T follicular helper cell (primary cell): ENCODE data around the gene TMEM179.

Experiments used
- DNase-seq: peaks from one replicate; pipeline ENCODE4 v3.0.0-alpha.2; 2020; ENCODE audit warnings: low read depth

Gene TMEM179

DNA sequence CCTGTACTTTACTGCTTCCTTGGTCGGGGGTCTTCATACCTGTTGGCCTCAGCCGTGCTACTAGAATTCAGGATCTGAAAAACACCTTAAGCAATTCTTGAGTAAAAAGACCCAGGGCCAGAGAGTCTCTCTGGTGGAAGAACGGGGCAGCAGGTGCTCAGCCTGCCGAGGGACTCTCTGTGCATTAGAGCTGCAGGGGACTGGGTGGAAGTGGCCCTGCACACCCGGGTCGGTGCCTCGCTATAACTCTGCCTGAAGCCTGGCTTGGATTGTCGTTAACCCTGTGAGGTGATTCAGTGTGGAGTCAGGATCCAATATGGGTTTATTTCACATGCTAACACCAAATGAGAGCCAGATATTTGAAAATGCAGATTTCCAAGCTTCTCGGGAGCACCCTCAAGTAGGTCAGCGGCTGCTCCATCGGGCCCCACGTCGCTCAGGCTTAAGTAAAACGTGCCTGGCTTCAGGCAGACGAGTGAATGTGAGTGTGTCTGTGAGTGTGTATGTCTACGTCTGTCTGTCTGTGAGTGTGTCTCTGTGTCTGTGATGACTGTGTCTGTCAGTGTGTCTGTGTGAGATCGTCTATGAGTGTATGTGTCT, 60.1 kb downstream of the TMEM179 start:
- DNase-seq: no peak

DNA sequence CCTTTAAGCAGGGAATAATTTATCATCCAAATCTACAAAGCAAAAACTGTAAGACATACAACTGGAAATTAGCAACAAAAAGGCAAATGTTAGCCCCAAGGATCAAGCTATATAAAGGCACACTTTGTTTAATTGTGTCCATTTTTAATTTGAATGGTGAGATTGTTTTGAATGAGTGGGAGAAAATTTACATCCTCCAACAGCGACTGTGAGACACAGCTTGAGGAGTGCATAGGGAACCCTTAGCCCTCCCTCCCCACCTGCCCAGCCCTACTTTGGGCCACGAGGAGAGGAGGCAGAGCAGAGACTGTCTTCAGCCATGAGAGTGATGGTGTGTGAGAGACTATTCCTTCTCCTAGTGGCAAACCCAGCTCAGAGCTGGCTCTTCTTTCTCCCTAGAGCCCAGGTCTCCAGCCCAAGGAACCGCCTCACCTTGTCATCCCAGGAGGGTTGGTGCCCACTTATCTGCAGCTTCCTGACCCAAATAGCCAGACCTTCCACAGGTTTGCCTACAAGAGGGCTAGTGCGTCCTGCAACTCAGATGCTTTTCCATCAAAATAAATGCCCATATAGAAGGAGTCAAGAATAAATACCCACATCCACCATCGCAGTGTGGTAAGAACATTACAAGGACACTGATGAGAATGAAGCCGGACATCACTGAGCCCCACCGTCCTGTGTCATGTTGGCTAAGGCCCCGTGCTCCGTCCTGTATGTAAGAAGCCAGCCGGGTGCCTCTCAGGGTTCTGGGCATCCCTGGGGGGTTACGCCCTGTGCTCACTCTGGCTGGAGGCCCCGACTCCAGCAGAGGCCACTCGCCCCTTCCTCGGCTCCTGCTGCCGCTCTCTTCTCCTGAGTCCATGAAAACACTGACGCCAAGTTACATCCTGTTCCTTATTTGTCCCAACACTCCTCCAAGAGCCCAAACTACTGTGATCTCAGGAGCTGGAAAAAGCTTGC, 61.4 kb downstream of the TMEM179 start:
- no peak for DNase-seq

DNA sequence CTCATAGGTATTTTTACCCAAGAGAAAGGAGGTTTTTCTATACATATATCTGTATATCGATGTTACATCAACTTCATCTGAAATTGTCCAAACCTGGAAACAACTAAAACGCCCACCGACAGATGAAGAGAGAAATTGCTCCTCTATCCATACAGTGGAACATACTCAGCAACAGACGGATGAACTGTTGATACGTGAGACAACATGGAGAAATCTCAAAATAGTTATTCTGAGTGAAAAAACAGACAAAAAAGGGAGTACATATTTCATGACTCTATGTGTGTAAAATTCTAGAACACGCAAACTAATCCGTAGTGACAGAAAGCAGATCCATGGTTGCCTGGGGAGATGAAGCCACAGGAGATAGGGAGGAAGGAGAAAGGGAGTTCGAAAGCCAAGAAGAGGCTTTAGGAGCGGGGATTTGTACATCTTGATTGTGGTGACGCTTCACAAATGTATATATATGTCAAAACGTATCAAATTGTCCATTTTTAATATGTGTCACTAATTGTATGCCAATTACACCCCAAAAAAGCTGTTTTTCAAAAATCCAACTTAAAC, 62.6 kb downstream of the TMEM179 start:
- no peak for DNase-seq
